HT-29 (cell line): ENCODE measurements around the gene SFT2D2. TPM values are rescaled to one million over a fixed set of nuclear protein-coding genes. Genes with fewer than 3 reads are reported as not detected.

ENCODE experiments used
- DNase-seq: peaks from one replicate; pipeline ENCODE4 v3.0.0-alpha.2; 2015; ENCODE audit warnings: low spot score
- total RNA-seq: library from RNA; depleted of rRNA; stranded (reverse); fragments of >200 nt; shearing (Covaris generic); gene quantifications from 2 replicates; pipeline ENCODE4 v1.2.3, GENCODE V29; 2014

SFT2D2 gene
- total RNA-seq, 1 experiment from 2014 or later: 15.9 TPM

GRCh38 chr1:168223261-168223660, 2.5 kb upstream of the SFT2D2 start:
- DNase-seq: no peak

GRCh38 chr1:168223681-168224540, 1.9 kb upstream of the SFT2D2 start:
- no peak for DNase-seq

- DNase-seq: no peak
Observed at GRCh38 chr1:168224991-168225390, 813 bp upstream of the SFT2D2 start.

- DNase-seq: no peak
Observed at GRCh38 chr1:168227620-168228019, 1.8 kb downstream of the SFT2D2 start.

- DNase-seq: no peak
Observed at GRCh38 chr1:168229893-168230292, 4.1 kb downstream of the SFT2D2 start.

GRCh38 chr1:168230709-168231108, 4.9 kb downstream of the SFT2D2 start:
- DNase-seq: peak; percentile 12

GRCh38 chr1:168234846-168235547, 9.2 kb downstream of the SFT2D2 start:
- DNase-seq: peak; percentile 64

- DNase-seq: no peak
Observed at GRCh38 chr1:168235548-168235885, 9.7 kb downstream of the SFT2D2 start.

- no peak for DNase-seq
Observed at GRCh38 chr1:168235937-168236336, 10.1 kb downstream of the SFT2D2 start.

GRCh38 chr1:168236836-168237611, 11.2 kb downstream of the SFT2D2 start:
- DNase-seq: no peak

- no peak for DNase-seq
Observed at GRCh38 chr1:168243198-168243597, 17.4 kb downstream of the SFT2D2 start.

- no peak for DNase-seq
Observed at GRCh38 chr1:168243636-168244212, 17.9 kb downstream of the SFT2D2 start.

- no peak for DNase-seq
Observed at GRCh38 chr1:168245042-168245441, 19.2 kb downstream of the SFT2D2 start.

GRCh38 chr1:168246506-168246905, 20.7 kb downstream of the SFT2D2 start:
- no peak for DNase-seq

GRCh38 chr1:168252204-168252733, 26.5 kb downstream of the SFT2D2 start:
- no peak for DNase-seq

GRCh38 chr1:168256164-168256563, 30.4 kb downstream of the SFT2D2 start:
- no peak for DNase-seq

GRCh38 chr1:168257397-168257796, 31.6 kb downstream of the SFT2D2 start:
- DNase-seq: no peak

- no peak for DNase-seq
Observed at GRCh38 chr1:168259567-168259966, 33.8 kb downstream of the SFT2D2 start.

- no peak for DNase-seq
Observed at GRCh38 chr1:168260393-168260792, 34.6 kb downstream of the SFT2D2 start.

- no peak for DNase-seq
Observed at GRCh38 chr1:168261390-168261789, 35.6 kb downstream of the SFT2D2 start.

- no peak for DNase-seq
Observed at GRCh38 chr1:168263130-168263529, 37.3 kb downstream of the SFT2D2 start.

GRCh38 chr1:168264296-168264695, 38.5 kb downstream of the SFT2D2 start:
- no peak for DNase-seq
